Natural killer cell (primary cell): ENCODE results near the gene AP1B1. TPM values are rescaled to one million over a fixed set of nuclear protein-coding genes. Genes with fewer than 3 reads are reported as not detected.

Experiments used
- ATAC-seq, 3 donors: fragments of 150-1000 bp in 2 of 3; fragments of 200-7000 bp in 1 of 3; cut with Tn5 transposase; 1 replicate in 1 of 3; 2 replicates in 2 of 3; pipeline ENCODE4 v1.10.0; 2021; ENCODE audit warnings: mild to moderate bottlenecking in 2 of 3, moderate library complexity in 2 of 3
- DNase-seq, 2 donors: peaks; one replicate each; pipeline versions ENCODE4 v3.0.0 to v3.0.0-alpha.2; 2013 to 2021; ENCODE audit warnings: mixed read lengths in 1 of 2
- H3K27ac ChIP-seq: one replicate; pipeline ENCODE4 v1.5.1; 2013; ENCODE audit warnings: mild to moderate bottlenecking, low read length
- H3K27me3 ChIP-seq: one replicate; pipeline ENCODE4 v1.6.1; 2013; ENCODE audit warnings: low read length; ENCODE audit not compliant: control insufficient read depth, insufficient read depth
- H3K36me3 ChIP-seq: one replicate; pipeline ENCODE4 v1.6.1; 2013; ENCODE audit warnings: low read length; ENCODE audit not compliant: control insufficient read depth, insufficient read depth
- H3K4me1 ChIP-seq: one replicate; pipeline ENCODE4 v1.6.1; 2013; ENCODE audit warnings: low read length; ENCODE audit not compliant: control insufficient read depth, insufficient read depth
- H3K4me3 ChIP-seq: one replicate; pipeline ENCODE4 v1.5.1; 2013; ENCODE audit warnings: low read length
- H3K9me3 ChIP-seq: one replicate; pipeline ENCODE4 v1.6.1; 2013; ENCODE audit warnings: low read length; ENCODE audit not compliant: control insufficient read depth, insufficient read depth
- H3K27ac Mint-ChIP-seq, 2 donors: one replicate each; pipeline ENCODE4 v1.8.0; 2022; ENCODE audit warnings: mild to moderate bottlenecking in 2 of 2, mixed read lengths in 2 of 2, moderate library complexity in 1 of 2
- H3K27me3 Mint-ChIP-seq, 2 donors: one replicate each; pipeline ENCODE4 v1.8.0; 2022; ENCODE audit warnings: low read depth in 2 of 2, mixed read lengths in 2 of 2
- H3K36me3 Mint-ChIP-seq: one replicate; pipeline ENCODE4 v1.8.0; 2022; ENCODE audit warnings: mixed read lengths
- H3K4me1 Mint-ChIP-seq, 2 donors: one replicate each; pipeline ENCODE4 v1.8.0; 2022; ENCODE audit warnings: mixed read lengths in 2 of 2
- H3K4me3 Mint-ChIP-seq: one replicate; pipeline ENCODE4 v1.8.0; 2022; ENCODE audit warnings: mild to moderate bottlenecking, moderate library complexity, mixed read lengths
- H3K9me3 Mint-ChIP-seq, 2 donors: one replicate each; pipeline ENCODE4 v1.8.0; 2022; ENCODE audit warnings: mixed read lengths in 2 of 2
- WGBS: methylation state at CpG from one replicate; pipeline ENCODE4 v1.1.7; 2013; ENCODE audit warnings: missing lambda C conversion rate; ENCODE audit not compliant: insufficient coverage; 5-methylcytosine and 5-hydroxymethylcytosine counted together
- intact Hi-C: fragments of 100-400 bp; cut with micrococcal nuclease; formaldehyde crosslinking; loops from one replicate; pipeline ENCODE4 v1.14.2; 2022
- total RNA-seq, 4 donors: library from RNA; stranded (reverse); fragments of 120-200 nt in 1 of 4; gene quantifications; one replicate each; pipeline versions ENCODE4 v1.2.3 to v1.2.4, GENCODE V29; 2013 to 2022
- TF ChIP-seq, protein P1 (sequence below): fragments of 200-600 bp; IDR thresholded peaks from one replicate; pipeline ENCODE4 v1.8.0; 2022; ENCODE audit warnings: antibody characterized with exemption

Gene AP1B1
- total RNA-seq, 3 donors from 2014 or later (not counting 1 experiment from before 2014, with no cell fraction given), result 54.0 to 56.1 (median 54.3) TPM

- Mint-ChIP-seq H3K36me3 (no peaks in the 10 kb centered on the region), H3K27me3 (peaks cover 29 to 41% of the 10 kb centered on the region in 2 donors), H3K27ac (no peak overlapping the region), H3K4me1 (peaks cover 9 to 24% of the 10 kb centered on the region in 2 donors), H3K9me3 (no peaks in the 10 kb centered on the region), H3K4me3 (no peak overlapping the region)
- TF ChIP-seq, protein P1, sequence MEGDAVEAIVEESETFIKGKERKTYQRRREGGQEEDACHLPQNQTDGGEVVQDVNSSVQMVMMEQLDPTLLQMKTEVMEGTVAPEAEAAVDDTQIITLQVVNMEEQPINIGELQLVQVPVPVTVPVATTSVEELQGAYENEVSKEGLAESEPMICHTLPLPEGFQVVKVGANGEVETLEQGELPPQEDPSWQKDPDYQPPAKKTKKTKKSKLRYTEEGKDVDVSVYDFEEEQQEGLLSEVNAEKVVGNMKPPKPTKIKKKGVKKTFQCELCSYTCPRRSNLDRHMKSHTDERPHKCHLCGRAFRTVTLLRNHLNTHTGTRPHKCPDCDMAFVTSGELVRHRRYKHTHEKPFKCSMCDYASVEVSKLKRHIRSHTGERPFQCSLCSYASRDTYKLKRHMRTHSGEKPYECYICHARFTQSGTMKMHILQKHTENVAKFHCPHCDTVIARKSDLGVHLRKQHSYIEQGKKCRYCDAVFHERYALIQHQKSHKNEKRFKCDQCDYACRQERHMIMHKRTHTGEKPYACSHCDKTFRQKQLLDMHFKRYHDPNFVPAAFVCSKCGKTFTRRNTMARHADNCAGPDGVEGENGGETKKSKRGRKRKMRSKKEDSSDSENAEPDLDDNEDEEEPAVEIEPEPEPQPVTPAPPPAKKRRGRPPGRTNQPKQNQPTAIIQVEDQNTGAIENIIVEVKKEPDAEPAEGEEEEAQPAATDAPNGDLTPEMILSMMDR, result no peak
- ATAC-seq (no peak), DNase-seq (no peak)
- intact Hi-C loops, result no loop called here
- Histone ChIP-seq H3K9me3 (no peaks in the 10 kb centered on the region), H3K4me1 (peaks cover 38% of the 10 kb centered on the region), H3K27ac (no peak overlapping the region), H3K4me3 (no peak overlapping the region), H3K36me3 (no peaks in the 10 kb centered on the region), H3K27me3 (peaks cover 27% of the 10 kb centered on the region)
- 82% methylated on average over 50 of the region's 50 CpGs for WGBS
Observed at GRCh38 chr22:29311464-29312217, 76.7 kb downstream of the AP1B1 start.

DNA sequence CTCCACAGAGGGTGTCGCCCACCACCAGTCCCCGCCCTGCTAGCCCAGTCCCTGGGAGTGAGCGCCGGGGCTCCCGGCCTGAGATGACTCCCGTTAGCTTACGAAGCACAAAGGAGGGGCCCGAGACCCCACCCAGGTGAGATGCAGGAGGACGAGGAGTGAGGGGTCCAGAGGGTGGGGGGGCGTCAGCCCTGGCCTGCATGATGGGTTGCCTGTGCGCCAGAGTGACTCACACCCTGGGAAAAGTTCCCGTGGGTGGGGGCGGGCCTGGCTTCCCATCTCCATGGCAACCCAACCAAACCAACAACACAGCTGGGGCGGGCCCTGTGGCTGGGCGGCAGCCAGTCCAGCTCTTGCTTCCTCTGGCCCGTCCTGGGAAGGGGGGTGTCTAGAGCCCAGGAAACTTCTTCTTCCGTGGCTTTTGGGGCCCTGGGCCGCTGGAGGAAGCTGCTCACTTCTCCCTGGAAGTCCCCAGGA is 77.5 kb downstream of the AP1B1 start:
- Histone ChIP-seq H3K9me3 (no peaks in the 10 kb centered on the region), H3K4me3 (no peak overlapping the region), H3K27ac (no peak overlapping the region), H3K4me1 (peaks cover 45% of the 10 kb centered on the region), H3K36me3 (no peaks in the 10 kb centered on the region), H3K27me3 (peaks cover 30% of the 10 kb centered on the region)
- no peaks in the 10 kb centered on the region for H3K9me3 Mint-ChIP-seq
- no peak overlapping the region for H3K27ac Mint-ChIP-seq
- TF ChIP-seq, protein P1, result no peak
- DNase-seq (peak; percentile 37 to 62), ATAC-seq (peak; percentile 44 to 62 (median 53))
- H3K27me3 Mint-ChIP-seq, result peaks cover 24 to 39% of the 10 kb centered on the region in 2 donors
- intact Hi-C loops, result no loop called here
- H3K4me1 Mint-ChIP-seq, result peaks cover 9 to 32% of the 10 kb centered on the region in 2 donors
- 23% methylated on average over 18 of the region's 18 CpGs for WGBS
- H3K36me3 Mint-ChIP-seq, result no peaks in the 10 kb centered on the region
- H3K4me3 Mint-ChIP-seq, result no peak overlapping the region

GRCh38 chr22:29310065-29310862 is 78.1 kb downstream of the AP1B1 start:
- no peak overlapping the region for H3K27ac Mint-ChIP-seq
- no peak overlapping the region for H3K27ac ChIP-seq
- intact Hi-C loops, result no loop called here
- H3K4me3 Mint-ChIP-seq, result no peak overlapping the region
- H3K4me1 ChIP-seq, result peaks cover 45% of the 10 kb centered on the region
- H3K4me1 Mint-ChIP-seq, result peaks cover 9 to 34% of the 10 kb centered on the region in 2 donors
- WGBS, result 75% methylated on average over 25 of the region's 28 CpGs
- no peaks in the 10 kb centered on the region for H3K36me3 ChIP-seq
- H3K9me3 ChIP-seq, result no peaks in the 10 kb centered on the region
- no peaks in the 10 kb centered on the region for H3K9me3 Mint-ChIP-seq
- no peak overlapping the region for H3K4me3 ChIP-seq
- no peaks in the 10 kb centered on the region for H3K36me3 Mint-ChIP-seq
- TF ChIP-seq, protein P1, result no peak
- ATAC-seq, result no peak
- no peak for DNase-seq
- peaks cover 24 to 45% of the 10 kb centered on the region in 2 donors for H3K27me3 Mint-ChIP-seq
- H3K27me3 ChIP-seq, result peaks cover 34% of the 10 kb centered on the region
